Breast epithelium (tissue), 3 donors: ENCODE measurements around the gene CCDC186.

Source experiments
- CTCF ChIP-seq, 3 donors: fragments of 450-650 bp; IDR thresholded peaks; one replicate each; pipeline ENCODE4 v1.5.1; 2016 to 2017; ENCODE audit warnings: antibody characterized with exemption in 3 of 3, mild to moderate bottlenecking in 3 of 3, moderate library complexity in 3 of 3
- POLR2AphosphoS5 ChIP-seq, 3 donors: sonication (generic); formaldehyde crosslinking; IDR thresholded peaks; one replicate each; pipeline ENCODE4 v1.6.1; 2017; ENCODE audit warnings: antibody characterized with exemption in 3 of 3

- no peak for TF ChIP-seq CTCF (IDR thresholded peaks at IDR 0.05)
- TF ChIP-seq POLR2AphosphoS5 (IDR thresholded peaks at IDR 0.05): peak; percentile 57 to 95 (median 68)
These were observed at the start of gene CCDC186 for GRCh38 chr10:114173921-114174694.
